ENCODE measurements around the gene PPIC. TPM values are rescaled to one million over a fixed set of nuclear protein-coding genes. Genes with fewer than 3 reads are reported as not detected.

PPIC gene
- total RNA-seq, 3 donors from 2014 or later (not counting 1 experiment from before 2014, with no cell fraction given): not detected

GRCh38 chr5:123047706-123048105, 11.2 kb upstream of the PPIC start:
- H3K27ac Mint-ChIP-seq: no peak overlapping the region
- Histone ChIP-seq H3K36me3 (ENCODE audit: control insufficient read depth, insufficient read depth, low read length) (no peaks in the 10 kb centered on the region), H3K27ac (ENCODE audit: low read length) (no peak overlapping the region), H3K27me3 (ENCODE audit: control insufficient read depth, insufficient read depth, low read length) (no peaks in the 10 kb centered on the region), H3K4me3 (ENCODE audit: low read length) (no peak overlapping the region), H3K9me3 (ENCODE audit: control insufficient read depth, insufficient read depth, low read length) (no peaks in the 10 kb centered on the region), H3K4me1 (ENCODE audit: control insufficient read depth, insufficient read depth, low read length) (no peaks in the 10 kb centered on the region)
- no CpG with 5 or more reads among the region's 1 CpG for WGBS (ENCODE audit: insufficient coverage)
- peaks cover 11 to 19% of the 10 kb centered on the region in 2 donors for H3K27me3 Mint-ChIP-seq (ENCODE audit: low read depth in 2 of 2)
- H3K9me3 Mint-ChIP-seq: peaks cover 8 to 9% of the 10 kb centered on the region in 2 donors
- ATAC-seq: no peak
- DNase-seq: no peak
- H3K4me1 Mint-ChIP-seq: no peaks in the 10 kb centered on the region
- H3K4me3 Mint-ChIP-seq: no peak overlapping the region
- no peak for TF ChIP-seq CTCF (IDR thresholded peaks at IDR 0.05)
- intact Hi-C loops (cut with micrococcal nuclease): no loop called here
- H3K36me3 Mint-ChIP-seq: no peaks in the 10 kb centered on the region

DNA sequence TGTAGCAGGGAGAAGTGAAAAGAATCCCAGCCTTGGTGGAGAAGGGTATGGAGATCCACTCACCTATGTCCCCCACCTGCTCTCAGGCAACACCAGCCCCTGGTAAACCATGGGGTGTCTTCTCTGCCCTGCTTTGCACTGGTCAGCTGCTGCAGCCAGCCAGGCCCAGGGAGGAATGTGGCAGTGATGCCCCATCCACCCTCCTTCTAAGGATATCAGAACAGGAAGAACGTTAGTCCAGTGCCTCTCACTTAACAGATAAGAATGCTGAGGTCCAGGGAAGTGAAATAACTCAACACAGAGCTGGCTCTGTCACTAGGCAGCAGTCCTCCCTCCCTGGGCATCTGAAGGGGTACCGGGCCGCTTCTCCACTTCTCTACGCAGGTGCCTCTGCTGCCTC, 9.7 kb upstream of the PPIC start:
- intact Hi-C loops (cut with micrococcal nuclease): no loop called here
- ATAC-seq (no peak), DNase-seq (no peak)
- 71% methylated on average over 4 of the region's 4 CpGs for WGBS (ENCODE audit: insufficient coverage)
- Mint-ChIP-seq H3K27me3 (ENCODE audit: low read depth in 2 of 2) (peaks cover 15 to 19% of the 10 kb centered on the region in 2 donors), H3K9me3 (peaks cover 2 to 3% of the 10 kb centered on the region in 2 donors), H3K36me3 (no peaks in the 10 kb centered on the region), H3K4me1 (no peaks in the 10 kb centered on the region), H3K4me3 (no peak overlapping the region), H3K27ac (no peak overlapping the region)
- H3K9me3 ChIP-seq (ENCODE audit: control insufficient read depth, insufficient read depth, low read length): no peaks in the 10 kb centered on the region
- H3K36me3 ChIP-seq (ENCODE audit: control insufficient read depth, insufficient read depth, low read length): no peaks in the 10 kb centered on the region
- H3K4me3 ChIP-seq (ENCODE audit: low read length): no peak overlapping the region
- no peak overlapping the region for H3K27ac ChIP-seq (ENCODE audit: low read length)
- TF ChIP-seq CTCF (IDR thresholded peaks at IDR 0.05): no peak
- no peaks in the 10 kb centered on the region for H3K4me1 ChIP-seq (ENCODE audit: control insufficient read depth, insufficient read depth, low read length)
- H3K27me3 ChIP-seq (ENCODE audit: control insufficient read depth, insufficient read depth, low read length): no peaks in the 10 kb centered on the region

DNA sequence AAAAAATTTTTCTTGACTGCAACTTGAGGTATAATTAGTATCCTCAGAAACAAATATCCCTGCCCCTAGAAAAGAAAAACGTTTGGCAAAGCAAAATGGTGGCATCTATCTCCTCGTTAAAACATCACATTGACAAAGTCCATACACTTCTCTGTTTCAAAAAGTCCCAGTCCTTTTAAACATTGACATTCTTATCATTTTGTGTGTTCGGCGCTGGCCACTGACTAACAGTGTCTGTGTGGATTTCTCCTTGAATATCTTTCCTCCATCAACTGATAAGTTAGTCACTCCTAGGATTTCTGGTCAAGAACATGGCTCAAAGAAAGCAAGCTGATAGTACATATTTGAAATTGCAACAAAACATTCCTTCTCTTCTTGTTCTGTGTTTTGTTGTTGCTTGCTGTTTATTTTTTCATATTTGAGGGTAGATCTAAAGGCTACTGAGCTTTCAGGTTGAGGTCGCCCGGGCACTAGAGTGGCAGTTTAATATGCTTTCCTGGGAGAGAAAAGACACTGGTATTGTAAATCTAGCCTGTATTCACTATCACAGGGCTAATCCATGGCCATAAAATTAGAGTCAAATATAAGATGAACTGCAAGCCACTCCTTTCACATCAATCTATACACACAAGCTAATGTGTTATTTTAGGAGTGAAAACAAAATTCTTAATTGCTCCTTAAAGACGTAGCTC, 8.5 kb upstream of the PPIC start:
- H3K27me3 Mint-ChIP-seq (ENCODE audit: low read depth in 2 of 2): peaks cover 17 to 19% of the 10 kb centered on the region in 2 donors
- intact Hi-C loops (cut with micrococcal nuclease): no loop called here
- 87% methylated on average over 6 of the region's 7 CpGs for WGBS (ENCODE audit: insufficient coverage)

More for the DNA sequence above, 8.5 kb upstream of the PPIC start:
- Histone ChIP-seq H3K27me3 (ENCODE audit: control insufficient read depth, insufficient read depth, low read length) (no peaks in the 10 kb centered on the region), H3K27ac (ENCODE audit: low read length) (no peak overlapping the region), H3K4me1 (ENCODE audit: control insufficient read depth, insufficient read depth, low read length) (no peaks in the 10 kb centered on the region), H3K36me3 (ENCODE audit: control insufficient read depth, insufficient read depth, low read length) (no peaks in the 10 kb centered on the region), H3K4me3 (ENCODE audit: low read length) (no peak overlapping the region), H3K9me3 (ENCODE audit: control insufficient read depth, insufficient read depth, low read length) (no peaks in the 10 kb centered on the region)
- Mint-ChIP-seq H3K9me3 (peaks cover 0 to 2% of the 10 kb centered on the region in 2 donors), H3K4me3 (no peak overlapping the region), H3K27ac (no peak overlapping the region), H3K4me1 (no peaks in the 10 kb centered on the region), H3K36me3 (no peaks in the 10 kb centered on the region)
- DNase-seq (no peak), ATAC-seq (no peak)
- no peak for TF ChIP-seq CTCF (IDR thresholded peaks at IDR 0.05)

All from natural killer cell (primary cell).